HG02981 (cell line): ENCODE results near the gene VWA1.
"Not testable (repeated sequence)": the region's sequence is repeated elsewhere in the genome, so short reads cannot be mapped to it uniquely, and the experiment has no call there.

Experiments
- ATAC-seq: cut with Tn5 transposase; IDR thresholded peaks from one replicate; pipeline ENCODE4 v1.9.1; 2021; ENCODE audit warnings: mild to moderate bottlenecking, moderate library complexity; ENCODE audit not compliant: unreplicated experiment

Gene VWA1

GRCh38 chr1:1455366-1455884 is 19.9 kb downstream of the VWA1 start:
- no peak for ATAC-seq

GRCh38 chr1:1455934-1456333 is 20.4 kb downstream of the VWA1 start:
- not testable (repeated sequence) for ATAC-seq

- not testable (repeated sequence) for ATAC-seq
Observed at GRCh38 chr1:1456683-1457255, 21.3 kb downstream of the VWA1 start.

GRCh38 chr1:1459156-1459555 is 23.7 kb downstream of the VWA1 start:
- not testable (repeated sequence) for ATAC-seq

- not testable (repeated sequence) for ATAC-seq
Observed at GRCh38 chr1:1459711-1460110, 24.2 kb downstream of the VWA1 start.

- no peak for ATAC-seq
Observed at GRCh38 chr1:1460540-1461130, 25.1 kb downstream of the VWA1 start.

- ATAC-seq: no peak
Observed at GRCh38 chr1:1461721-1462317, 26.3 kb downstream of the VWA1 start.

GRCh38 chr1:1462318-1462966 is 27.0 kb downstream of the VWA1 start:
- no peak for ATAC-seq

GRCh38 chr1:1463312-1463711 is 27.8 kb downstream of the VWA1 start:
- ATAC-seq: no peak

- not testable (repeated sequence) for ATAC-seq
Observed at GRCh38 chr1:1468196-1468985, 32.9 kb downstream of the VWA1 start.

- no peak for ATAC-seq
Observed at GRCh38 chr1:1470626-1471388, 35.3 kb downstream of the VWA1 start.

- ATAC-seq: peak; percentile 89
Observed at GRCh38 chr1:1471389-1472052, 36.0 kb downstream of the VWA1 start, which contains the start of gene ATAD3B. ATAD3B (plus strand) TSS chr1:1471765; CDS start chr1:1471885, 120 bp downstream.

- ATAC-seq: not testable (repeated sequence)
Observed at GRCh38 chr1:1472053-1472876, 36.8 kb downstream of the VWA1 start.

- not testable (repeated sequence) for ATAC-seq
Observed at GRCh38 chr1:1476011-1476410, 40.5 kb downstream of the VWA1 start.

- ATAC-seq: no peak
Observed at GRCh38 chr1:1477206-1477605, 41.7 kb downstream of the VWA1 start.

GRCh38 chr1:1479547-1480487 is 44.3 kb downstream of the VWA1 start:
- no peak for ATAC-seq

- not testable (repeated sequence) for ATAC-seq
Observed at GRCh38 chr1:1480488-1480867, 45.0 kb downstream of the VWA1 start.

- not testable (repeated sequence) for ATAC-seq
Observed at GRCh38 chr1:1481811-1482210, 46.3 kb downstream of the VWA1 start.
